OCI-M1 (cell line): ENCODE measurements around the gene ADAM30.
"Not testable (repeated sequence)": the region's sequence is repeated elsewhere in the genome, so short reads cannot be mapped to it uniquely, and the experiment has no call there.

Experiments used
- DNase-seq: peaks from one replicate; lab custom pipeline; 2025; lab: John Stamatoyannopoulos, UW

ADAM30 gene

GRCh38 chr1:119873135-119874015 lies 22.9 kb downstream of the ADAM30 start:
- peak; percentile 73 for DNase-seq

- no peak for DNase-seq
Observed at GRCh38 chr1:119871881-119872280, 24.4 kb downstream of the ADAM30 start.

GRCh38 chr1:119870917-119871596 lies 25.3 kb downstream of the ADAM30 start:
- DNase-seq = peak; percentile 96

- DNase-seq = no peak
Observed at GRCh38 chr1:119869995-119870394, 26.3 kb downstream of the ADAM30 start.

GRCh38 chr1:119868176-119868575 lies 28.1 kb downstream of the ADAM30 start:
- DNase-seq = no peak

GRCh38 chr1:119866451-119866850 lies 29.9 kb downstream of the ADAM30 start:
- no peak for DNase-seq

- no peak for DNase-seq
Observed at GRCh38 chr1:119865627-119866026, 30.7 kb downstream of the ADAM30 start.

- no peak for DNase-seq
Observed at GRCh38 chr1:119862276-119862675, 34.0 kb downstream of the ADAM30 start.

- no peak for DNase-seq
Observed at GRCh38 chr1:119861547-119861946, 34.8 kb downstream of the ADAM30 start.

GRCh38 chr1:119859647-119860046 lies 36.7 kb downstream of the ADAM30 start:
- DNase-seq = peak; percentile 70

GRCh38 chr1:119858556-119859214 lies 37.6 kb downstream of the ADAM30 start:
- DNase-seq = not testable (repeated sequence)

- no peak for DNase-seq
Observed at GRCh38 chr1:119858126-119858525, 38.2 kb downstream of the ADAM30 start.

- DNase-seq = no peak
Observed at GRCh38 chr1:119853155-119853554, 43.2 kb downstream of the ADAM30 start.

- DNase-seq = peak; percentile 50
Observed at GRCh38 chr1:119844206-119844605, 52.1 kb downstream of the ADAM30 start.
